K562 (cell line): ENCODE results near the gene KRT14. TPM values are rescaled to one million over a fixed set of nuclear protein-coding genes. Genes with fewer than 3 reads are reported as not detected.

Source experiments
- ATAC-seq: fragments of 200-7000 bp; cut with Tn5 transposase; 3 replicates; pipeline ENCODE4 v1.9.1; 2020; ENCODE audit warnings: moderate library complexity
- BruUV-seq: library from RNA; stranded (reverse); fragments of 400-500 nt; replicated peaks from 2 replicates; lab custom pipeline; 2021; lab: Mats Ljungman, UMichigan
- CTCF ChIA-PET: fragments of 300-600 bp; formaldehyde crosslinking; extraction: SDS; loops from one replicate; lab custom pipeline; 2021; ENCODE audit warnings: low intra/inter-chr PET ratio; lab: Yijun Ruan, JAX
- POLR2A ChIA-PET: fragments of 300-600, 350-650 bp; sonication (Branson Sonifier 250); formaldehyde crosslinking; extraction: SDS; loops from one replicate; lab custom pipeline; 2021; ENCODE audit warnings: antibody characterized with exemption, inconsistent platforms; lab: Yijun Ruan, JAX
- DNase-seq, 4 experiments: peaks; one replicate each; pipeline versions ENCODE4 v3.0.0 to v3.0.0-alpha.2; 2011 to 2018; ENCODE audit warnings: low spot score in 3 of 4, mixed read lengths in 3 of 4; ENCODE audit errors: extremely low read depth in 1 of 4
- FAIRE-seq: peaks from 2 replicates; lab custom pipeline; 2011; peaks lifted over from hg19 to GRCh38; lab: Jason Lieb, UNC
- H2AFZ ChIP-seq: 2 replicates; pipeline ENCODE4 v1.6.0; 2011; ENCODE audit warnings: low read depth, low read length, control low read depth, inconsistent platforms
- H3K27ac ChIP-seq: fragments of 200-600 bp; 3 replicates; pipeline ENCODE4 v1.8.0; 2011; ENCODE audit warnings: low read depth, mild to moderate bottlenecking, control low read depth, inconsistent platforms, low read length, moderate library complexity, mixed read lengths; ENCODE audit errors: extremely low read depth
- H3K27me3 ChIP-seq, 2 experiments: fragments of 300-600 bp in 1 of 2; 2 replicates in 1 of 2; 3 replicates in 1 of 2; pipeline versions ENCODE4 v1.6.0 to v1.8.0; 2011; ENCODE audit warnings: inconsistent platforms in 2 of 2, low read length in 2 of 2, mild to moderate bottlenecking in 1 of 2, mixed read lengths in 1 of 2, moderate library complexity in 1 of 2; ENCODE audit not compliant: control insufficient read depth in 2 of 2, insufficient read depth in 2 of 2
- H3K36me3 ChIP-seq: fragments of 300-600 bp; 3 replicates; pipeline ENCODE4 v1.8.0; 2011; ENCODE audit warnings: mild to moderate bottlenecking, low read length, inconsistent platforms; ENCODE audit not compliant: control insufficient read depth, insufficient read depth
- H3K4me1 ChIP-seq, 2 experiments: fragments of 200-600 bp in 1 of 2; replicated peaks in 1 of 2; 2 replicates in 1 of 2; 3 replicates in 1 of 2; pipeline versions ENCODE4 v1.5.1 to v1.8.0; 2011; ENCODE audit warnings: inconsistent platforms in 2 of 2, low read length in 2 of 2, mild to moderate bottlenecking in 1 of 2, mixed read lengths in 1 of 2, moderate library complexity in 1 of 2; ENCODE audit not compliant: control insufficient read depth in 2 of 2, insufficient read depth in 2 of 2
- H3K4me2 ChIP-seq: 2 replicates; pipeline ENCODE4 v1.6.1; 2011; ENCODE audit warnings: low read length, control low read depth, inconsistent platforms, mixed read lengths; ENCODE audit not compliant: insufficient read depth
- H3K4me3 ChIP-seq: fragments of 200-600 bp; sonication (generic), shearing (Covaris generic); 2 replicates; pipeline ENCODE4 v1.5.1; 2016; ENCODE audit warnings: control low read depth, inconsistent platforms
- H3K79me2 ChIP-seq: fragments of 200-600 bp; 3 replicates; pipeline ENCODE4 v1.8.0; 2011; ENCODE audit warnings: low read length, inconsistent platforms; ENCODE audit not compliant: control insufficient read depth, insufficient read depth
- H3K9ac ChIP-seq, 2 experiments: 2 replicates each; pipeline versions ENCODE4 v1.6.0 to v1.6.1; 2011; ENCODE audit warnings: low read depth in 2 of 2, low read length in 2 of 2, control low read depth in 1 of 2, inconsistent platforms in 1 of 2, mild to moderate bottlenecking in 1 of 2, mixed read lengths in 1 of 2; ENCODE audit not compliant: insufficient read depth in 1 of 2
- H3K9me1 ChIP-seq: one replicate; pipeline ENCODE4 v1.6.0; 2011; ENCODE audit warnings: inconsistent platforms, mild to moderate bottlenecking, low read length, moderate library complexity; ENCODE audit not compliant: control insufficient read depth, insufficient read depth
- H3K9me3 ChIP-seq: replicated peaks from 2 replicates; pipeline ENCODE4 v1.5.1; 2011; ENCODE audit warnings: low read depth, low read length, inconsistent platforms; ENCODE audit not compliant: control insufficient read depth, insufficient read depth
- H4K20me1 ChIP-seq: replicated peaks from 2 replicates; pipeline ENCODE4 v1.6.1; 2011; ENCODE audit warnings: low read length, inconsistent platforms, mixed read lengths; ENCODE audit not compliant: control insufficient read depth, insufficient read depth
- COPS2 ChIP-seq: fragments of 450-650 bp; conservative IDR thresholded peaks from 2 replicates; pipeline ENCODE4 v1.6.1; 2016; ENCODE audit warnings: mild to moderate bottlenecking, moderate library complexity
- FOXK1 ChIP-seq: sonication (generic); formaldehyde crosslinking; IDR thresholded peaks from 2 replicates; pipeline ENCODE4 v1.8.0; 2022; ENCODE audit warnings: missing genetic modification reagents, mild to moderate bottlenecking, borderline replicate concordance
- HBP1 ChIP-seq: fragments of 450-650 bp; formaldehyde crosslinking; IDR thresholded peaks from 2 replicates; pipeline ENCODE4 v1.4.0; 2022; ENCODE audit warnings: missing genetic modification characterization
- NCOA2 ChIP-seq, 2 experiments: fragments of 450-650 bp; IDR thresholded peaks; 2 replicates each; pipeline ENCODE4 v1.6.1; 2018; ENCODE audit warnings: mild to moderate bottlenecking in 2 of 2, moderate library complexity in 1 of 2; ENCODE audit not compliant: partially characterized antibody in 2 of 2
- NCOA6 ChIP-seq: fragments of 450-650 bp; IDR thresholded peaks from 2 replicates; pipeline ENCODE4 v1.6.1; 2017; ENCODE audit warnings: mild to moderate bottlenecking
- PHF21A ChIP-seq: fragments of 450-650 bp; IDR thresholded peaks from 2 replicates; pipeline ENCODE4 v1.6.1; 2017; ENCODE audit warnings: low read depth, borderline replicate concordance
- RHOXF2B ChIP-seq: fragments of 250-450 bp; sonication (Bioruptor Pico); conservative IDR thresholded peaks from 2 replicates; pipeline ENCODE4 v1.5.1; 2021
- SMAD1 ChIP-seq: fragments of 150-350 bp; IDR thresholded peaks from 2 replicates; pipeline ENCODE4 v1.6.1; 2014; ENCODE audit warnings: low read length, low read depth; ENCODE audit not compliant: partially characterized antibody
- SRSF9 ChIP-seq: fragments of 200-400 bp; formaldehyde crosslinking; IDR thresholded peaks from 2 replicates; pipeline ENCODE4 v1.6.1; 2017; ENCODE audit warnings: low read depth, low read length, borderline replicate concordance
- TCF3 ChIP-seq: sonication (generic); formaldehyde crosslinking; IDR thresholded peaks from 2 replicates; pipeline ENCODE4 v1.4.0; 2020; ENCODE audit warnings: mild to moderate bottlenecking, missing genetic modification reagents
- THRAP3 ChIP-seq: fragments of 450-650 bp; IDR thresholded peaks from 2 replicates; pipeline ENCODE4 v1.6.1; 2016; ENCODE audit warnings: mild to moderate bottlenecking, inconsistent platforms, borderline replicate concordance
- WGBS: fragments of 100-300 bp; shearing (Covaris generic); methylation state at CpG from one replicate; pipeline ENCODE4 v1.1.6; 2016; ENCODE audit warnings: low coverage, mixed read lengths; ENCODE audit not compliant: insufficient coverage; ENCODE audit errors: missing lambda C conversion rate; 5-methylcytosine and 5-hydroxymethylcytosine counted together
- in situ Hi-C: fragments of 300-500 bp; cut with MboI; formaldehyde crosslinking; loops from 4 replicates; pipeline ENCODE4 v1.15.0; 2018; ENCODE audit warnings: inconsistent platforms, mixed read lengths
- intact Hi-C: fragments of 100-400 bp; cut with micrococcal nuclease; formaldehyde crosslinking; loops from 2 replicates; pipeline ENCODE4 v1.14.2; 2022
- polyA plus RNA-seq, 8 experiments: library from polyadenylated mRNA; depleted of rRNA in 4 of 8; stranded (reverse) in 5 of 8; unstranded in 3 of 8; fragments of >200 nt; fragmentation: Nextera tagmentation in 2 of 8; fragmentation: Illumina TruSeq in 1 of 8; extraction: Ambion mirVana in 2 of 8; extraction: Trizol in 1 of 8; gene quantifications; 2 replicates each; pipeline versions ENCODE4 v1.2.1 to v1.2.3, GENCODE V29; 2011 to 2014; ENCODE audit warnings: inconsistent platforms in 1 of 8, missing spikeins in 1 of 8
- total RNA-seq, 7 experiments: library from RNA; depleted of rRNA in 6 of 7; stranded (reverse); fragments of >200 nt in 6 of 7; fragmentation: Illumina TruSeq in 2 of 7; extraction: Trizol in 2 of 7; gene quantifications; 2 replicates each; pipeline versions ENCODE4 v1.2.1 to v1.2.3, GENCODE V29; 2011 to 2021; ENCODE audit warnings: low replicate concordance in 1 of 7
- TF ChIP-seq, protein P1 (sequence below): sonication (generic); formaldehyde crosslinking; IDR thresholded peaks from 2 replicates; pipeline ENCODE4 v1.9.0; 2022; ENCODE audit warnings: mild to moderate bottlenecking, missing genetic modification reagents
- TF ChIP-seq, protein P2 (sequence below): fragments of 250-450 bp; sonication (Bioruptor Pico); IDR thresholded peaks from 2 replicates; pipeline ENCODE4 v1.4.0; 2020
- TF ChIP-seq, protein P3 (sequence below): fragments of 450-650 bp; IDR thresholded peaks from 2 replicates; pipeline ENCODE4 v1.6.1; 2016; ENCODE audit warnings: borderline replicate concordance

Gene KRT14
- total and polyA plus RNA-seq, 9 of the 15 experiments (the other 6 are each of a cell fraction or from before 2014, with no cell fraction given), result 0.22 TPM; not detected in 8

- DNase-seq, result no peak
- Histone ChIP-seq H4K20me1 (0 out of 2 replicates have a peak, but pooled peaks cover 2% of the 10 kb centered on the region), H3K27ac (no peak overlapping the region), H3K4me2 (no peak overlapping the region), H3K79me2 (no peaks in the 10 kb centered on the region), H3K4me3 (no peak overlapping the region), H3K36me3 (no peaks in the 10 kb centered on the region), H3K9me3 (no peaks in the 10 kb centered on the region), H3K9ac (no peak overlapping the region), H3K4me1 (no peaks in the 10 kb centered on the region; a peak in 1 of 5 replicates), H3K27me3 (peaks cover 2 to 31% of the 10 kb centered on the region in 2 experiments; a peak in 2 of 5 replicates), H2AFZ (no peak overlapping the region), H3K9me1 (peaks cover 3% of the 10 kb centered on the region)
- 1% methylated on average over 10 of the region's 11 CpGs for WGBS
- TF ChIP-seq SMAD1, result no peak
- no peak for TF ChIP-seq SRSF9
- no peak for TF ChIP-seq PHF21A
- TF ChIP-seq, protein P1, sequence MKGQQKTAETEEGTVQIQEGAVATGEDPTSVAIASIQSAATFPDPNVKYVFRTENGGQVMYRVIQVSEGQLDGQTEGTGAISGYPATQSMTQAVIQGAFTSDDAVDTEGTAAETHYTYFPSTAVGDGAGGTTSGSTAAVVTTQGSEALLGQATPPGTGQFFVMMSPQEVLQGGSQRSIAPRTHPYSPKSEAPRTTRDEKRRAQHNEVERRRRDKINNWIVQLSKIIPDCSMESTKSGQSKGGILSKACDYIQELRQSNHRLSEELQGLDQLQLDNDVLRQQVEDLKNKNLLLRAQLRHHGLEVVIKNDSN, result no peak
- no peak for TF ChIP-seq THRAP3
- no peak for TF ChIP-seq COPS2
- no peak for TF ChIP-seq FOXK1 (CRISPR knock-in tag)
- TF ChIP-seq, protein P2, sequence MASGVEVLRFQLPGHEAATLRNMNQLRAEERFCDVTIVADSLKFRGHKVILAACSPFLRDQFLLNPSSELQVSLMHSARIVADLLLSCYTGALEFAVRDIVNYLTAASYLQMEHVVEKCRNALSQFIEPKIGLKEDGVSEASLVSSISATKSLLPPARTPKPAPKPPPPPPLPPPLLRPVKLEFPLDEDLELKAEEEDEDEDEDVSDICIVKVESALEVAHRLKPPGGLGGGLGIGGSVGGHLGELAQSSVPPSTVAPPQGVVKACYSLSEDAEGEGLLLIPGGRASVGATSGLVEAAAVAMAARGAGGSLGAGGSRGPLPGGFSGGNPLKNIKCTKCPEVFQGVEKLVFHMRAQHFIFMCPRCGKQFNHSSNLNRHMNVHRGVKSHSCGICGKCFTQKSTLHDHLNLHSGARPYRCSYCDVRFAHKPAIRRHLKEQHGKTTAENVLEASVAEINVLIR, result no peak
- TF ChIP-seq, protein P3, sequence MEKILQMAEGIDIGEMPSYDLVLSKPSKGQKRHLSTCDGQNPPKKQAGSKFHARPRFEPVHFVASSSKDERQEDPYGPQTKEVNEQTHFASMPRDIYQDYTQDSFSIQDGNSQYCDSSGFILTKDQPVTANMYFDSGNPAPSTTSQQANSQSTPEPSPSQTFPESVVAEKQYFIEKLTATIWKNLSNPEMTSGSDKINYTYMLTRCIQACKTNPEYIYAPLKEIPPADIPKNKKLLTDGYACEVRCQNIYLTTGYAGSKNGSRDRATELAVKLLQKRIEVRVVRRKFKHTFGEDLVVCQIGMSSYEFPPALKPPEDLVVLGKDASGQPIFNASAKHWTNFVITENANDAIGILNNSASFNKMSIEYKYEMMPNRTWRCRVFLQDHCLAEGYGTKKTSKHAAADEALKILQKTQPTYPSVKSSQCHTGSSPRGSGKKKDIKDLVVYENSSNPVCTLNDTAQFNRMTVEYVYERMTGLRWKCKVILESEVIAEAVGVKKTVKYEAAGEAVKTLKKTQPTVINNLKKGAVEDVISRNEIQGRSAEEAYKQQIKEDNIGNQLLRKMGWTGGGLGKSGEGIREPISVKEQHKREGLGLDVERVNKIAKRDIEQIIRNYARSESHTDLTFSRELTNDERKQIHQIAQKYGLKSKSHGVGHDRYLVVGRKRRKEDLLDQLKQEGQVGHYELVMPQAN, result no peak
- no peak for TF ChIP-seq HBP1 (CRISPR knock-in tag)
- no peak for TF ChIP-seq RHOXF2B
- TF ChIP-seq TCF3 (CRISPR knock-in tag), result no peak
- TF ChIP-seq NCOA2 (IDR thresholded peaks at IDR 0.05; ENCODE audit: partially characterized antibody in 2 of 2), result no peak
- TF ChIP-seq NCOA6, result no peak
- in situ Hi-C loops, result no loop called here
- no peak for FAIRE-seq
- BruUV-seq, result no TSS peak
- intact Hi-C loops, result no loop called here
- POLR2A ChIA-PET, result interaction anchor here (0.5 kb wide), 1 partner anchor 61 kb away, joined by 3 read pairs; no protein-coding TSS in a partner anchor
- CTCF ChIA-PET, result no interaction called here
- no peak; the same call in 2 of the 3 replicates for ATAC-seq
These were observed 31.0 kb upstream of the KRT14 start for GRCh38 chr17:41617698-41618097.
